Activated T-helper 9 cell treated with anti-CD3 and anti-CD28 coated beads, Interleukin-2, amount 50 U/mL, for 16 hours (primary cell): Measurements from ENCODE around the gene ZDHHC13.

ENCODE experiments used
- DNase-seq: peaks from one replicate; pipeline ENCODE4 v3.0.0-alpha.2; 2020; ENCODE audit warnings: low read depth

ZDHHC13 gene, protein sequence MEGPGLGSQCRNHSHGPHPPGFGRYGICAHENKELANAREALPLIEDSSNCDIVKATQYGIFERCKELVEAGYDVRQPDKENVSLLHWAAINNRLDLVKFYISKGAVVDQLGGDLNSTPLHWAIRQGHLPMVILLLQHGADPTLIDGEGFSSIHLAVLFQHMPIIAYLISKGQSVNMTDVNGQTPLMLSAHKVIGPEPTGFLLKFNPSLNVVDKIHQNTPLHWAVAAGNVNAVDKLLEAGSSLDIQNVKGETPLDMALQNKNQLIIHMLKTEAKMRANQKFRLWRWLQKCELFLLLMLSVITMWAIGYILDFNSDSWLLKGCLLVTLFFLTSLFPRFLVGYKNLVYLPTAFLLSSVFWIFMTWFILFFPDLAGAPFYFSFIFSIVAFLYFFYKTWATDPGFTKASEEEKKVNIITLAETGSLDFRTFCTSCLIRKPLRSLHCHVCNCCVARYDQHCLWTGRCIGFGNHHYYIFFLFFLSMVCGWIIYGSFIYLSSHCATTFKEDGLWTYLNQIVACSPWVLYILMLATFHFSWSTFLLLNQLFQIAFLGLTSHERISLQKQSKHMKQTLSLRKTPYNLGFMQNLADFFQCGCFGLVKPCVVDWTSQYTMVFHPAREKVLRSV

DNA sequence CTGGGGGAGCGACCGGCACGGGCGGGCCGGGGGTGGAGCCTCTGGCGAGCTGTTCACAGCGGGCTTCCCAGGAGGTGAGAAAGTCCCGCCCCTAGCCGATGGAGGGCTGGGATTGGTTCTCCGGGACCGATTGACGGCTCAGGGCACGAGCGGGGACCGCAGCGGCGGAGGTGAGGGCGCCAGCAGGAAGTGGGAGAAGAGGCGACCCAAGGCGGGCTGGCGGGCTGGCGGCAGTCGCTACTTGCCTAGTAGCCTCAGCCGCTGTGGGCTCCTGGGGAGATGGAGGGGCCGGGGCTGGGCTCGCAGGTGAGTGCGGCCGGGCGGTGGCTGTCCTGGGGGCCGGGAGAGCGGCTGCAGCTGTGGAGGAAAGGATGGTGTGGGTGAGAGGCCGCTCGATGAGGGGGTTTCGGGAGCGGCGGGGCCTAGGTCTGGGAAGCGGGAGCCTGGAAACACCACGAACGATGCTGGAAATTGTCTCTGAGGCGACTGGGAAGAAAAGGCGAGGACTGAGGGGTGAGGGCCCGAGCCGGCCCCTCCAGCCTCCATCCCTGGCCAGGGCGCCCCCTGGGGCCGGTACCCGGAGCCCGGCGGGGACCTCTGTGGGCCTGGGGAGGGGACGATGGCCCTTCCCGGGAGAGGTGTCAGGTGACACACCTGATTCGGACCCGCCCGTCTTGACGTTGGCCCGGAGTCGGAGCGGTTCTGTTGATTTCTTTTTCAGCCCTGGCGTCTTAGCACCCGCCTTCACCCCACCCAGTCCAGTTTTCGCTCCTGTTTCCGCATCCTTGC lies at the start of gene ZDHHC13:
ZDHHC13 (plus strand) TSS at position 198 of the 789 bp plus-strand sequence; CDS start at position 280, 82 bp downstream.
- peak; percentile 93 for DNase-seq

DNA sequence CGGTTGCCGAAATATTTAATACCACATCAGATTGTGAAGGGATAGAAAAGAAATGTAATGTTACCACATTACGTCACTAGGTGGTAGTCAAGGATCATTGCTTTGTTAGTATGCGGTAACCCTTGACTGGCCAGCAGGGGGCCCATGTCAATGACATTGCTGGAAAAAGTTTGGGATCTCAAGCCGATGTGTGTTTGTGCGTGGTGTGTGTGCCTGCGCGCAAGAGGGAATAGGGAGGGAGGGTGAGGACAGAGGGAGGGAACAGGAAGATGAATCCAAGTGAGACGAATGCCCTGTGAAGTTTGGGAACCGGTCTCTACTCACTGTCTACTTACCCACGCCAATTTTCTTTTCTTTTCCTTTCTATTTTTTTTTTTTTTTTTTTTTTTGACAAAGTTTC lies 45.7 kb upstream of the ZDHHC13 start:
- peak; percentile 31 for DNase-seq

DNA sequence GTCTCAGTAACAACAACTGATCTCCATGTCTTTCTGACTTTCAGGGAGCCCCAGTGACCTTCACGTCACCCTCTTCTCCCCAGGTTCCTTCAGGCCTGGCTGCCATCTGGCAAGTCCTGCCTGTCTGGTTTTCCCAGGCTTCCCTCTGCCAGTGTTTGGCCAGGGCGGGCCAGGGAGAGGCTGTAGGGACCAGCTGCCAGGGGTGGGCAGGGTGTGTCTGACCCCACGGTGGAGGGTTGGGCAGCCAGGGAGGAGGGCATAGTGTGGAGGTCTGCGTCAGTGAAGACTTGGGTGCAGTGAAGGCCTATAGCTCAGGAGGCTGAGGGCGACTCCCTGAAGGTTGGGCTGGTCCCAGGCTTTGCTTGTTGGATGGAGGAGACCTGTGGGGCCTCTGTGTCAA lies 44.5 kb upstream of the ZDHHC13 start:
- DNase-seq: no peak

DNA sequence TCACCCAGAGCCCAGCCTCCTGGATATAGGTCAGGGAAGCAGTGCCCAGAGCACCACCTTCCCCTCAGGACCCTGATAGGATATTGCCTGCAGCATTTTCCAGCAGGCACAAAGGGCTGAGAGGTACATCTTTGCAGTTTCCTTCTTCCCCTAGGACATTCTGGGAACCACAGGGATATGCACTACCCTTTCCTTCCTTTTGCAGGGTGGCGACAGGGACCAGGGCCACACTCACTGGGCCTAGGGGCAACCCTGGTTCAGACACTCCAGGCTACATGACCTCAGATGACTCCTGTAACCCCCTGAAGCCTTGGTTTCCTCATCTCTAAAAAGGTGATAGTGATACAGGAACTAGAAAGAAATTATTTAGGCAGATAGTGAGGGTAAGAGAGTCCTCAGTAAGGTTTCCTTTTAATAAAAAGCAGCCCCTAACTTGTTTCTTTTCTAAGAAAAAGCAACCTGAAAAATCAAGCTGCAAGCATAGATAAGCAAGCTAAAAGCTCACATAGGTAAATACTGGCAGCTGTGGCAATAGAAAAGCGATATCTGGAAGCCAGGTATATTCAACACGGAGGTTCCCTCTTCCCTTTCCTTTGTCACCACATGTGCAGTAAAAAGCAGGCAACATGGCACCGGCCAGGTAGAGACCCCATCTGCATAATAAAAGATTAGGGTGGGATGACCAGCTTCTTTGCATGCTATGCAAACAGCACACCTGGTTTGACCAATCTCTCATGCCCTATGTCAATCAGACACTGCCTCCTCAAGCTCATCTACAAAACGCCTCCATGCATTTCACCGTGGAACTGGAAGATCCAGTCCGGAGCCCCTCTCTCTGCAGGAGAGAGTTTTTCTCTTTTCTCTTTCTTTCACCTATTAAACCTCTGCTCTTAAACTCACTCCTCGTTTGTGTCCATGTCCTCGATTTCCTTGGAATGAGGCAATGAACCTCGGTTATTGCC lies 43.2 kb upstream of the ZDHHC13 start:
- no peak for DNase-seq

DNA sequence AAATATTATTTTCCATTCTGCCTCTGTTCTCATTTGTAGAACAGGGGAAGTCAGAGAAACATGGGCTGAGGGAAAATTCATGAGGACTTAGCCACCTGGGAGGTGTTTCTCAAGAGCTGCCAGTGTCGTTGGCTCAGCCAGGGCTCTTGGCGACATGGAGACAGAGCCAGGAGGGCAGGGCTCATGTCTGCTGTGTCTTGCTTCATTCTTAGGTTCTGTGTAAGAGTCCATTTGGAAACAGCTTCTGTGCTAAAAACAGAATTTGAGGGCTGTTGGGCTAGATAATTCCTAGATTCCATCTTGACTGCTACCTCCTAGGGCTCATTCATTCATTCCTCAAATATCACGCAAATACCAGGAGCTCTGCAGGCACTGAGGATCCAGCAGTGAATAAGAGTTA lies 41.3 kb upstream of the ZDHHC13 start:
- DNase-seq: no peak

DNA sequence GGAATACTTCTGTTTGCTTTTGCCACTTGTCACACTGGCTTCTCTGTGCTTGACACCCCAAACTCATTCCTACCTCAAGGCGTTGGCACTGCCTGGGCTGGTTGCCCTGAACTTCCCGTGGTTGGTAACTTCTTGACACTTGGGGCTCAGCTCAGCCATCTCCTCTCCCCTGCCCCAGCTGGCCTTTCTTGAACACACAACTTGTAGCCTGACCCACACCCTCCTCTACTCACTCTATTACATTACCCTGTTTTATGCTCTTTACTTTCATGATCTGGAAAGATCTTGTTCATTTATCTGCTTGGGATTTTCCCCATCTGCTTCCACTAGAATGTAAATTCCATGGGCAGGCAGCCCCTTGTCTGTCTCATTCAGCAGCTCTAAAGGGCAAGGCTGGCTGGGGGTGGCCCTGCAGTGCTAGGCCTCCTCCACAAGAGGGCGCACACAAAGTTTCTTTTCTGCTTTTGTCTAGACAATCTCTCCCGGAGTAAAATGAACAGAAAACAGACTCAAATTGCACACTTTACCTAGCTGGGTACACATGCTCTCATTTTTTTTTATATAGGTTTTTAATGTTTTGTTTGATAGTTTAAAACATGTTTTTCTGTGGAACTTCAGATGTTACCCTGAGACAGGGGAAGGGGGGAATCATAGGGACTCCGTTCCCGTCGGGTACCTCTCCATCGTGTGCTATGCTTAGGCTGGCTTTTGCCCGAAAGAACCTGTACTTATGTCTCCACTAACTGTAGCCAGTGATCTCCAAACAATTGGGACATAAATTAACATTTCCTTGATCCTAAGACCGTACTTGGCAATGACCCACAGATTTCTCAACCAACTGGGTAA lies 40.0 kb upstream of the ZDHHC13 start:
- DNase-seq: peak; percentile 15

DNA sequence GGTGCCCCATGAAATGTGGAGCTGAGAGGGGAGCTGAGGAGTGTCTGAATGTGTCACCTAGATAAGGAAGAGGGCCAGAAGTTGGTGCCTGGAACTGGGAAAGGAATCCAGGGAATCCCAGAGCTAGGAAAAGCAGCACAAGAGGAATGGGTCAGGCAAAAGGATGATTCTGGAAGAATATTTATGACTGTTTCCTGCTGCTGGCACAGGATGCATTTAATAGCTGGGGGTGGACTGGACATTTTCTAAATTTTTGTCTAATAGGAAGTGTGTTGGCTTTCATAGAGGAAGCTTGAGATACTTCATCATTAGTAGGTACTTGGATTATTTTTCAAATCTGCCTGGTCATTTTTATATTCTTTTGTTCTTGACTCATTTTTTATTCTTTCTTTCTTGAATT lies 39.0 kb upstream of the ZDHHC13 start:
- DNase-seq: no peak

DNA sequence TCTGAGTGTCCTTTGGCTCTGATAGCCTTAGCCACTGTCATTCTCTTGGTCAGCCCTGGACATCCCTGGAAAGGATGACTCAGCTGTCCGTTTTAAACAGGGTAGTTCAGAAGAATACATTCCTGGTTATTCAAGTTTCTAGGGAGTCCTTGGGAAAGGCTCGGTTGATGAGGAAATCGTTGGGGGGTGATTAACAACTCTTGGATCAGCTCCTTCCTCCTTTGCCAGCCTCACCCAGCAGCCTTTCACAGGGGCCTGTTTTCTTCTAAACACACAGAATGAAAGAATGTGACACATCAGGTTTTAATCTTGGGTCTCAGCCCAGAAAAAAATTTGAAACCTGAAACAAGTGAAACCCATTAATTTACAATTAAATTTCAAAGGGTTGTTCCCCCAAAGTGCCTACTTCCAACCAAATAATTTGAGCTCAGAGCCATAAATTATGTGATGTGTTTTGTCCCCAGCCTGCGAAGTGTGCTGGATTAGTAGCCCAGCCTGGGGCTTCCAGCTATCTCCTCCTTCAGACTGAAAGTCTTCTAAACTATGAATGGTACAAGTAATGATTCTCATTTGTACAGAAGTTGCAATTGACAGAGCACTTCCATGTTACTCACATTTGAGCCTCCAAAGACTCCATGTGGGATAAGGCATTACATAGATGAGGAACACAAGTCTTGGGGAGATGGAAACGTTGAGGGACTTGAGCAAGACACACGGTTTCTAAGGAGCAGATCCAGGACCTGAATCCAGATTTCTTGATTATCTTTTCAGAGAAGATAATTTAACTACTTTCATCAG lies 37.1 kb upstream of the ZDHHC13 start:
- DNase-seq: no peak

DNA sequence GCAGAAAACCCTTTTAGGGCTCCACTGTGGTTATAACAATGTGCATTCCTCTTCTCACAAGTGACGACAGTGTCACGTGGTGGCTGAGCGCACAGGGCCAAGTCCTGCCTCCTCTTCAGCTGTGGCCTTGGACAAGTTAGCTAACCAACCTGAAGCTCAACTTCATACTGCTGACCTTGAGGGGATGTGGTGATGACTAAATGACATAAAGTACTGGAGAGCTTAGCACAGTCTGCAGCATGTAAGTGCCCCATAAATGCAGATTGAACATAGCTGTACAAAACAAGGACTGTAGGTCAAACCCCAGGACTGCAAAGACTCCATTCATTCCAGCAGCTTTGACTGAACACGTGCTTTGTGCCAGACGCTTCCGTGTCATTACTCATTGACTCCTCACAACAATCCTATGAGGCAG lies 36.4 kb upstream of the ZDHHC13 start:
- DNase-seq: no peak

DNA sequence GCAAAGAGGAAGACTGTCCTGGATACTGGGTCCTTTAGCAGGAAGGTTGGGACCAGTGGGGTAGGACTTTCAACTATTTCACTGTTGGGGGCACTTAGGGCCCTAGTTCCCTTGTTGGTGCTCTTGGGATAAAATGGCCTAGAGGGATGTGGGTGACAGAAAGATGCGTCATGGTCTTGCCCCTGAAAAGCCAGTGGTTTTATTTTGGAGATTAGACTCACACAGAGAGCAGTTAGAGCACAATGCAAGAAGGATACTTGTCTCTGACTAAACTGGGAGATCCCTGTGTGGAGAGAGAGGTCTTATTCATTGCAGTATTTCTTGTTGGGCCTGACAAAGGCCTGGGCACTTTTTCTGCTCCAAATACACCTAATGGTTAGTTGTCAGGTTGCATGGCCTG lies 33.8 kb upstream of the ZDHHC13 start:
- DNase-seq: no peak

DNA sequence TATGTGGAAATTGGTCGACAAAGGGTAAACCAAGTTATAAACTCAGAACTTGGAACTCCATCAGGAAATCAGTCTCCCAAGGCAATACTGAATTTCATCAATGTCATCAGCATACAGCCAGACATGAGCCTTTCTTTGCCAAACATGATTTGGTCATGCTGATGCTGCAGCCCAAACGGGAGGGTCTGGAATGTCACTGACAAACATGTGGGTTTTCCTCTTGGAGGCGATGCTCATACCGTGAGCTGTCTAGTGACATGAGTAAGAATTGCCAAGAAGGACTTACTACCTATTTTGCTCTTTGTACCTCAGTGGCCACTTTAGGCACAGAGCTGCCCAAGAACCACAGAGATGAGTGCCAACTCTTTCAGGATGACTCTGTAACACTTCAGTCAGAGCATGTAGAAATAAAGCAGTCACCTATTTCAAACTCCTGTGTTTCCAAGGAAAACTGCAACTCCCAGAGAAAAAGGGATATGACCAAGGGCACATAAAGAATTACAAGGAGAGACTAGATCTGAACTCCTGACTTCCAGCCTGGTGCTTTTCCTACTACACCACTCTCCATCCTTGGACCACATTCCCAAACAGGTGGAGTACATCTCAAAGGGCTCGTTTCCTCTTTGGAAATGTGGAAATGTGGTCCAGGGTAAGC lies 32.2 kb upstream of the ZDHHC13 start:
- DNase-seq: no peak

DNA sequence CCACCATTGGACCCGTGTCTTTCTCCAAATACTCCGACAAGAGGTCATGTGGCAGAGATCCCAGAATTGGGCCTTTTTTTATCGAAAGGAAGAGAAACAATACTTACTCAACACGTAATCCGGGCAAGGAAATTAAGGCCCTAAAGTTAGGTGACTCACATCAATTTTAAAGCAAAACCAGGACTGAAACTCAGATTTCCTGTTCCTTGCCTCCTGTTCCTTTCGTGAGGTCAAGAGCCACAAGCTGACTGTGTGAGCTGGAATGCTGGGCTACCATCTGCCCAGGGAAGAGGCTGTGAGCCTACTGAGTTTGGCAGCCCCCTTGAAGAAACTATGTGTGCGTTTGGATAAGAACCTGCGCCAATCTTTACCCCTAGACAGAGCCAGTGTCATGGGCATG lies 29.3 kb upstream of the ZDHHC13 start:
- no peak for DNase-seq

DNA sequence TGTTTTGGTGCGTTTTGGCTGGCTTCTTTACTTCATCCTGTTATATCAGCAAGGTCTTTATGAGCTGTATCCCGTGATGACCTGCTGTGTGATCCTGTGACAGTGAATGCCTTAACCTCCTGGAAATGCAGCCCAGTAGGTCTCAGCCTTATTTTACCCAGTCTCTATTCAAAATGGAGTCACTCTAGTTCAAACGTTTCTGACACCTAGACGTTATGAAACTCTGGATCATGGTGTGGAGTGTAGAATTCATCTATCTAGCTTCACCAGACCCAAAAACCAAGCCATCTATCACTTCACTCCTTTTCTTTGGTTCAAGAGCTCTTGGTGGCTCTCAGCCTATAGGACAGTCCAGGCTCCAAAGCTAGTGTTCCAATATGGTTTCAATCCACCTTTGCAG lies 28.2 kb upstream of the ZDHHC13 start:
- no peak for DNase-seq

DNA sequence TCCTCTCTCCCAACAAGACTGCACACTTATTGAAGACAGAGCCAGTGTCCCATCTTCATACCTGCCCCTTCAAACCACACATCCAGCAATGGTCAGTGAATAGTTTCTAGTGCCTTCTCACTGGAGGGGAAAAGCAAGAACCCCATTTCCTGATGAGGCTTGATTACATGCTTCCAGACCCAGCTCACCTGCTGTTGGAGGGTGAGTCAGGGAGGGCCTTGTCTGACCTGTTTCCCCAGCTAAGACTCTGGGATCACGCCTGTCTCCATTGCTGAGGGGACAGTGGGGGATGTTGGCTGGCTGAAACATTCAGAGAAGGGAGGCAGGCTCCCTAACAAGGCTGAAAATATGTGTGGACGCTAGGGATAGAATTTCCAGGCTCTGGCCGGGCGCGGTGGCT lies 27.5 kb upstream of the ZDHHC13 start:
- no peak for DNase-seq

DNA sequence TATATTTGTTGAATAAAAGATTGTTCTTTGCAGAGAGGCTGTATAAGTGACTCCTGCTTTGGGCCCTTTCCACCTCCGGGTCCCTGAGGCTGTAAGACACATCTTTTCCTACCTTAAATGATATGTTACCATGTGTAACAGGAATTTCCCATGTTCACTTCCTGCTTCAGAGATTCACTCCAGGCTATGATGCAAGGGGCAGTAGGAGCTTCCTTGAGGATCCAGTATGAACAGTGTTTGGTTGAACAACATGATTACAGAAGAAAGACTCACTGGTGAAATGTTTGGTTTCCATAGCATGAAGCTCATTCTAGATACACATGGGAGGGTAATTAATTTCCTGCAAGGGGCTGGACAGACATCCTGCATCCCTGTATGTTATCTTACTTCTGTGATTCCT lies 25.6 kb upstream of the ZDHHC13 start:
- no peak for DNase-seq

DNA sequence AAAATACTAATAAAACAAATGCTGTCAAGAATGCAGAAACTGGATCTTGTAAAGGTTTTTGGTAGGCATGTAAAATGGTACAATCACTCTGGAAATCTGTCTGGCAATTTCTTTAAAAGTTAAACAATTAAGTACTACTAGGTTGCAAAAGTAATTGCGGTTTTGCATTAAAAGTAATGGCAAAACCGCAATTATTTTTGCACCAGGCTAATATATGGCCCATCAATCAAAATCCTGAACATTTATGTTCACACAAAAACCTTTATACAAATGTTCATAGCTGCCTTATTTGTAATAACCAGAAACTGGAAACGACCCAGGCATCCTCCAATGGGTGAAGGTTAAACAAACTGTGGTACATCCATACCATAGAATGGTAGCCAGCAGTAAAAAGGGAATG lies 24.6 kb upstream of the ZDHHC13 start:
- no peak for DNase-seq

DNA sequence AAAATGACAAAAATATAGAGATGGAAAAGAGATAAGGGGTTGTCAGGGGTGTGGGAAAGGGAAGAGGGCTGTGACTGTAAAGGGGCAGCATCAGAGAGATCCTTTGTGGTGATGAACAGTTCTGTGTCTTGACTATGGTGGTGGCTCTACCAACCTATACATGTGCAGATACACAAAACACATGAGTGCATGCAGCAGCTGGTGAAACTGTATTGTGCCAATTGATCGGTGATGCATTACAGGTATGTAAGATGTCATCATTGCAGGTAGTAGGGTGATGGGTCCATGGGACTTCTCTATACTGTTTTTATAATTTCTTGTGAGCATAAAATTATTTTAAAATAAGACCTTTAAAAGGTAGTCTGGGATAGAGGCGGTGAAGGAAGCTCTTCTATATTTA lies 24.1 kb upstream of the ZDHHC13 start:
- DNase-seq: no peak

DNA sequence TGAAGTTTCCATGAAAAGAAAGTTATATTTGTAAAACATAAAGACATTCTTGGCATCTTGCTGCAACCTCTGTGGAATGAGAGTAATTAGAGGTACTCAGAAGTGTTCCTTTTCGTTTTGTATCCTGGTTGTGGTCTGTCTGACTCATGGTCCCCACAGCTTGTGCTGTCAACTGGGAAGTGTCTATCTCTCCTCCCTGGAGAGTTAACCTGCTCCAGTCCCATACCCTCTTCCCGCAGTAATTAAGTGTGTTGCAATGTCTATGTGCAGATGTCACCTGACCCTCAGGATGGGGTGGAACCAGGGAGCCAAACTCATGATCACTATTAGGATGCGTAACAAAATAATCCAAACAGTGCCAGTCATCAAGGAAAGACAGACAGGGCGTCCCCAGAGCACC lies 23.0 kb upstream of the ZDHHC13 start:
- no peak for DNase-seq

DNA sequence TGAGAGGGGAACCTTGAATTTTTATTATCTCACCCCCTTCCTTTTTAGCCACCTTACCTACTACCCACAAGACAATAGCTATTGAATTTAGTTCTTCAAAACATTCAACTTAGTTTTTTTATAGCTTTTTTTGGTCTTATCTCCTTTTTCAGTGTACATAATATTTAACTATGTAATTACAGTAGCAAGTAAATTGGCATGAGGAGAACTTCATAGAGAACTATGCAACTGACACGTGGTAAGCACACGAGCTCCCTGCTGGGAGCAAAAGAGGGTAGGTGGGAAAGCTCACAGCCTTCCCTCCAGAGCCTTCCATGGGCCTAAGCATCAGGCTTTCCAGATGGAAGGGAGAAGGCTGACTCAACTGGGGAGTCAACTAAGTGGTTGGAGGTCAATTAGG lies 22.1 kb upstream of the ZDHHC13 start:
- no peak for DNase-seq

DNA sequence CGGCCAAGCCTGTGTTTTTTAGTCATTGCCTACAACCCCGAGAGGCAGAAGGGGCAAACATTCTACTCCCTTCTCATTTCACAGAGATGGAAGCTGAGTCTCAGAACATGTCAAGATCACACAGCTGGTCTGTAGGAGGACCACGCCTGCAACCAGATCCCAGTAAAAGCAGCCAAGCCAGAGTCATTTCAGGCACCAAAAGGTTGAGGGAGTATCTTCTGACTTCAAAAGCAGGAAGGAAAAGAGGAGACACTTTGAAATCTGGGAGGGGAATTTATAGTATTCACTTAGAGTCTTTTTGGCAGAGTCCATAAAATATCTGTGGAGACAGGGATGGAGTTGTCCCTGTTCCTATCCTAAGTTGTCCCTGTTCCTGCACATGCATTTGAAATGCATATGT lies 17.9 kb upstream of the ZDHHC13 start:
- no peak for DNase-seq
